Stimulated activated naive CD8-positive, alpha-beta T cell treated with anti-CD3 and anti-CD28 coated beads, Interleukin-15, Interleukin-2, amounts not matched to agents 100 ng/mL and 50 ng/mL, for 24 hours (primary cell): Measurements from ENCODE around the gene PKDCC.

Experiments used
- H3K27ac Mint-ChIP-seq: one replicate; pipeline ENCODE4 v1.8.0; 2021; ENCODE audit warnings: mild to moderate bottlenecking, mixed read lengths
- H3K27me3 Mint-ChIP-seq: one replicate; pipeline ENCODE4 v1.8.0; 2021; ENCODE audit warnings: mixed read lengths
- H3K36me3 Mint-ChIP-seq: one replicate; pipeline ENCODE4 v1.8.0; 2021; ENCODE audit warnings: low read depth, mixed read lengths
- H3K4me1 Mint-ChIP-seq: one replicate; pipeline ENCODE4 v1.8.0; 2021; ENCODE audit warnings: low read depth, mixed read lengths
- H3K4me3 Mint-ChIP-seq: one replicate; pipeline ENCODE4 v1.8.0; 2021; ENCODE audit warnings: mild to moderate bottlenecking, mixed read lengths
- H3K9me3 Mint-ChIP-seq: one replicate; pipeline ENCODE4 v1.8.0; 2021; ENCODE audit warnings: mixed read lengths

PKDCC gene

DNA sequence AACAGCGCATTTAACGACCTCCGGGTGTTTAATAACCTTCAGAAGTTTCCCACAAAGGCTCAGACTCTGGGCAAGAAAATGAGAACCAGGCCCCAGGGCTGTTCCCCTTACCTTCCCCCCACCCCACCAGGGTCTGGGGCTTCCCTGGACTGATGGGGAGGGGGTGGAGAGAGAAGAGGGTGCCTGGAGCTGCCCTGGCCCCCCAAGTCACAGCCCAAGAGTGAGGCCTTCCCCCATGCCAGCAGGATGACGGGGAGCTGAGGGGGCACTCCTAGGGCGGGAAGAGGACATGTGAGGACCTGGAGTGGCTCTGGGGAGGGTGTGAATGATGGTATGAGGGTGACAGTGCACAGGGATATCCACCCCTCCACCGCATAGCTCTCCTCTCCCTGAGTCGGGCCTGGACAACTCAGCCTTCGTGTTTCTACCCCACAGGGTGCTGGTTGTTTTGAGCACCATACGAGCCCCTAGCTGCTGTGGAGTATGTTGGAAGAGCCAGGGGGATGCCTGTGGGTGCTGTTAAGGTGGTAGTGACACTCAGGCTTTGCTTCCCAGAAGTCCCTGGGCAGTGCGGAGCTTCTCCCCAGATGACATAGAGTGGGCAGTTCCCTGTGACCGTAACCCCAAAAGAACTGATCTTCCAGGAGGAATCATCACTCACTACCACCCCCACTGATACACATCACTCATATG is 3.9 kb downstream of the PKDCC start:
- H3K27me3 Mint-ChIP-seq = peaks cover 35% of the 10 kb centered on the region
- no peak overlapping the region for H3K27ac Mint-ChIP-seq
- H3K4me1 Mint-ChIP-seq = no peaks in the 10 kb centered on the region
- no peaks in the 10 kb centered on the region for H3K9me3 Mint-ChIP-seq
- H3K4me3 Mint-ChIP-seq = no peak overlapping the region
- H3K36me3 Mint-ChIP-seq = no peaks in the 10 kb centered on the region

DNA sequence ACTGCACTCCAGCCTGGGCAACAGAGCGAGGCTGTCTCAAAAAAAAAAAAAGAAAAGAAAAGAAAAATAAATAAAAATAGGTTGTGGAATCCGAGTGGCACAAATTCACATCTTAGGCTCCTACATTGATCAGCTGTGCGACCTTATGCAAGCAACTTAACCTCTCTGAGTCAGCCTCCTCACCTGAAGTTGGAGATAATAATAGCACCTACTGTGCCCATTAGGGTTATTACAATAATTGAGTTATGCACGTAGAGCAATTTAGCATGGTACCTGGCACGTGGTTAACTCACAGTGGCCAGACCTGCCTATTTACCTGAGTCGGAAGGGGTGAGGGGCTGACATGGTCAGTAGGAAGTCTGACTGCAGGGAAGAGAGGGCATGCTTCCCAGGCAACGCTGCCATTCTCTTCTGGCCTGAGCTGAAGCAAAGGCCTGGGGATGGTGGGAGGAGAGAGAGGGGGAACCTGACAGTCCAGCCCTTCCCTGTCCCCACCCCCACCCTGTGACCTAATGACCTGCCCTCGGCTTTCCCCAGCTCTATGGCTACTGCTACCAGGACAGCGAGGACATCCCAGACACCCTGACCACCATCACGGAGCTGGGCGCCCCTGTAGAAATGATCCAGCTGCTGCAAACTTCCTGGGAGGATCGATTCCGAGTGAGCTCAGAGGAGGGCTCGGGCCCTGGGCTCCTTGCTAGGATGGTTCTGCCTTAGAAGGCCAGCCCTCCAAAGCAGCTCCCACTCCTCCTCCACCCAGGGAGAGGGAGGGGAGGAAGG is 5.1 kb downstream of the PKDCC start:
- H3K4me1 Mint-ChIP-seq = no peaks in the 10 kb centered on the region
- H3K27me3 Mint-ChIP-seq = peaks cover 31% of the 10 kb centered on the region
- no peak overlapping the region for H3K27ac Mint-ChIP-seq
- H3K4me3 Mint-ChIP-seq = no peak overlapping the region
- H3K9me3 Mint-ChIP-seq = no peaks in the 10 kb centered on the region
- H3K36me3 Mint-ChIP-seq = no peaks in the 10 kb centered on the region

DNA sequence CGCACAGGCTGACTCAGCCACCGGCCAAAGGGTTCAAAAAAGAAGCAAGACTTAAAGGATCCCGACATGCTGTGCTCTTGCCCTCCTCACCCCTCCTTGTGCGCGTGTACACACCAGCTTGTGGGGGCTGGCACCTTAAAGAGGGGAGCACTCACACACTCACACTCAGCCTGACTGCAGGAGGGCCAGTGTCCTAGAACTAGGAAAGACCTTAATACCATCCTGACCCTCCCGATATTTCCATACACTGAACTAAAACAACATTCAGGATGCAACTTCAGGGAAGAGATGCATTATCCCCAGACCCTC is 5.6 kb downstream of the PKDCC start:
- H3K4me1 Mint-ChIP-seq = no peaks in the 10 kb centered on the region
- no peak overlapping the region for H3K27ac Mint-ChIP-seq
- H3K9me3 Mint-ChIP-seq = no peaks in the 10 kb centered on the region
- H3K27me3 Mint-ChIP-seq = peaks cover 31% of the 10 kb centered on the region
- no peaks in the 10 kb centered on the region for H3K36me3 Mint-ChIP-seq
- H3K4me3 Mint-ChIP-seq = no peak overlapping the region

DNA sequence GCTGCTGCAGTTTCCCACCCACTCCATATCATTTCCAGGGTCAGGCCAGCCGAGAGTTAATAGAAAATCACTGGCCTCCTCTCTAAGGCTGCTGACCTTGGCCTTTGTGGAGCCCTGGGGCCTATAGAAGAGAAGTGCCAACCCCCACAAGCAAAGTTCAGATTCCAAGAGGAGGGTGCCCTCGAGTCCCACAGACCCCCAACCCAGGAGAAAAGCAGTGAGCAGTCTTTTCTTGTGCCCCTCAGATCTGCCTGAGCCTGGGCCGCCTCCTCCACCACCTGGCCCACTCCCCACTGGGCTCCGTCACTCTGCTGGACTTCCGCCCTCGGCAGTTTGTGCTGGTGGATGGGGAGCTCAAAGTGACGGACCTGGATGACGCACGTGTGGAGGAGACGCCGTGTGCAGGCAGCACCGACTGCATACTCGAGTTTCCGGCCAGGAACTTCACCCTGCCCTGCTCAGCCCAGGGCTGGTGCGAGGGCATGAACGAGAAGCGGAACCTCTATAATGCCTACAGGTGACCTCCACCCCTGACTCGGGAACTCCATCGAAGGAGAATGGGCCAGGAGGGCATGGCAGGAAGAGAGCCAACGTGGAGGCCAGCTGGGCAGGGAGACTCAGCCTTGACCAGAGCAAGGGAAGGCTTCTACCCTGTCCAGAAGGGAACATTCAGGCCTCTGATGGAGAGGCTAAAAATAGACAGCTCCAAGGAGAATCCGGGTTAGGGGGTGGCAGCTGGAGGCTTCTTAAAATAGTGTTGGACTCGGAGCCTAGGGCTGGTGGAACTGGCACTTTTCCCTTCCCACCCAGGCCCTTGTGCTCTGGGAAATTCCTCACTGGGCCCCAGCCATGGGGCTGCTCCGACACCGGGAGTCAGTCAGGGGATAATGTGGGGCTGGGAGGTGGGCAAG is 6.2 kb downstream of the PKDCC start:
- Mint-ChIP-seq H3K36me3 (no peaks in the 10 kb centered on the region), H3K27me3 (peaks cover 25% of the 10 kb centered on the region), H3K4me1 (no peaks in the 10 kb centered on the region), H3K27ac (no peak overlapping the region), H3K4me3 (no peak overlapping the region), H3K9me3 (no peaks in the 10 kb centered on the region)

DNA sequence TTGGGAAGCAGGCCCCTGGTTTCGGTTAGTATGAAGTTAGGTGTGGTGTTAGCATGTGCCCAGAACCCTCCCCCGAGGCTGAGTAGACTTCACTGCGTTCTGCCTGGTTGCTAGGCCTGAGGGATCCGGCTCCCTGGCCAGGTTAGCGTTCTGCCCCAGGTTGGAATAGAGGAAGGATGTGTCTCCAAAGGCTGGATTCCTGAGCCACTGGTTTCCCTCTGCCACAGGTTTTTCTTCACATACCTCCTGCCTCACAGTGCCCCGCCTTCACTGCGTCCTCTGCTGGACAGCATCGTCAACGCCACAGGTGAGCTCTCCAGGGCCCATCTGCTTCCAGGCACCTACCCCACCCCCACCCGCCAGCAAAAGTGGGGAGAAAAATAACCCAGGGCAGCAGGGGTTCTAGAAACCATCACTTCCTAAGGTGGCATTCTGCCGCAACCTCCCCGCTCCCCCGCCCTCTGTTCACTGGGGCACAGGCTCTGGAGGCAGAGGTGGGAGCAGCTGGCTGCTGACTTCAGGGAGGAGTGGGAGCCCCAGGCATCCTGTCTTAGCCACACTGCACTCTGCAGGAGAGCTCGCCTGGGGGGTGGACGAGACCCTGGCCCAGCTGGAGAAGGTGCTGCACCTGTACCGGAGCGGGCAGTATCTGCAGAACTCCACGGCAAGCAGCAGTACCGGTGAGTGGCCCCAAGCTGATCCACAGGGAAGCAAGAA is 7.1 kb downstream of the PKDCC start:
- Mint-ChIP-seq H3K9me3 (no peaks in the 10 kb centered on the region), H3K36me3 (no peaks in the 10 kb centered on the region), H3K4me3 (no peak overlapping the region), H3K27me3 (peaks cover 17% of the 10 kb centered on the region), H3K4me1 (no peaks in the 10 kb centered on the region), H3K27ac (no peak overlapping the region)

DNA sequence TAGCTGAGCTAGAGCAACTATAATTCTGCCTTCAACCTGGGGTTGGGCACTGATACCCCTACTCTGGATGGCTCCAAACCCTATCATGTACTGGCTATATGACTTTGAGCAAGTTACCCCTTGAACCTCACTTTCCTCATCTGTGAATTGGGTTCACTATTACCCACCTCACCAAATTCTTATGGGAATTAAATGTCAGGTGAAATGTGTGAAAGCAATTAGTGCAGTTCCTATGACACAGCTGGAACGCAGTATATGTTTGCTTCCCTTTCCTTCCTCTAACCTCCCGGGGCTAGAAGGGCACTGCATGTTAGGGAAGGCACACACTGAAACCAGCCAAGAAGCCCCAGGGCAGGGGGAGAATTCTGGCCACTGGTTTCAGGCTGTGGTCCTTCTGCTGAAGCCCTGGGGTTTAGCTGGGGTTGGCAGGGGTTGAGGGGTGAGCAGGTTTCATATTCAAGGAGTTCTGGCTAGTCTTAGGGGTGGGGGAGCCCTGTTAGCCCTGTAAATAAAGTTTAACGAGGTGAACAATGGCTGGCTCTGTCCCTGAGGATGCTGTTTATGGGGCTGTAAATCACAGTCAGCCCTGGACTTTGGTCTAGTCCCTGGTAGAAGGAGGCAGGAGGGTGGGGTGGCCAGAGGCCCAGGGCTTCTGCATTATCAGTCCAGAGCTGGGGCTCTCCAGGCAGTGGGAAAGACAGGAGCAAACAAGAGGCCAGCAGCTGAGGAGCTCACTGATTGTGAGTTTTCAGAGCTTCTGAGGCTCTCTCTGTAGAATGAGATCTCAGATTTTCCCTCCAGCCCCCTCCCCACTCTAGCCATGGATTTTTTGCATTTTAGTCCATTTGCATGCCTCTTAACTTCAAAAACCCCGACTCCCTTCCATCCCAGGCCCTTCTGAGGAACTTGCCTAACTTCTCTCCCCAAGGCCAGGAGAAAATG is 8.0 kb downstream of the PKDCC start:
- no peaks in the 10 kb centered on the region for H3K4me1 Mint-ChIP-seq
- H3K9me3 Mint-ChIP-seq = no peaks in the 10 kb centered on the region
- H3K27ac Mint-ChIP-seq = no peak overlapping the region
- peaks cover 7% of the 10 kb centered on the region for H3K27me3 Mint-ChIP-seq
- no peak overlapping the region for H3K4me3 Mint-ChIP-seq
- H3K36me3 Mint-ChIP-seq = no peaks in the 10 kb centered on the region

DNA sequence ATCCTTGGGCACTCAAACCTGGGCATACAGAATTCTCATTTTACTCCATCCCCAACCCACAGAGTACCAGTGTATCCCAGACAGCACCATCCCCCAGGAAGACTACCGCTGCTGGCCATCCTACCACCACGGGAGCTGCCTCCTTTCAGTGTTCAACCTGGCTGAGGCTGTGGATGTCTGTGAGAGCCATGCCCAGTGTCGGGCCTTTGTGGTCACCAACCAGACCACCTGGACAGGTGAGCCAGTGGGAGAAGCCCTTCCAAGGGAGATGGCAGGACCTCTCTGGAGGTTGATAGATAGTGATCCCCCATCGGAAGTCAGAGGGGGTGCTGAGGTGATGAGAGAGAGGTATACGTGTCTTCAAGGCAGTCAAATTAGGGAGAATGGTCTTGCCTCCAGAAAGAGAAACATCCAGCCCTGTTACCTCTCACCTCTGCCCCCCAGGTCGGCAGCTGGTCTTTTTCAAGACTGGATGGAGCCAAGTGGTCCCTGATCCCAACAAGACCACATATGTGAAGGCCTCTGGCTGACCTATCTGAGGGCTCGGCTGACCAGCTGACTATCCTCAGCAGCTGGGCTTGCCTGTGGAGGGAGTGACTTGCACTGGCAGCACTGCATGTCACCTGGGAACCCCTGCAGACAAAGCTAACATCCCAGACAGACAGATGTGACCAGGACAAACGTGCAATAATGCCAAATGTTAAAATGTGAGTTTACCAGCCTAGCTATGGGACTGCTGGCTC is 9.5 kb downstream of the PKDCC start:
- no peaks in the 10 kb centered on the region for H3K27me3 Mint-ChIP-seq
- no peak overlapping the region for H3K27ac Mint-ChIP-seq
- H3K4me3 Mint-ChIP-seq = no peak overlapping the region
- no peaks in the 10 kb centered on the region for H3K36me3 Mint-ChIP-seq
- no peaks in the 10 kb centered on the region for H3K4me1 Mint-ChIP-seq
- H3K9me3 Mint-ChIP-seq = no peaks in the 10 kb centered on the region

DNA sequence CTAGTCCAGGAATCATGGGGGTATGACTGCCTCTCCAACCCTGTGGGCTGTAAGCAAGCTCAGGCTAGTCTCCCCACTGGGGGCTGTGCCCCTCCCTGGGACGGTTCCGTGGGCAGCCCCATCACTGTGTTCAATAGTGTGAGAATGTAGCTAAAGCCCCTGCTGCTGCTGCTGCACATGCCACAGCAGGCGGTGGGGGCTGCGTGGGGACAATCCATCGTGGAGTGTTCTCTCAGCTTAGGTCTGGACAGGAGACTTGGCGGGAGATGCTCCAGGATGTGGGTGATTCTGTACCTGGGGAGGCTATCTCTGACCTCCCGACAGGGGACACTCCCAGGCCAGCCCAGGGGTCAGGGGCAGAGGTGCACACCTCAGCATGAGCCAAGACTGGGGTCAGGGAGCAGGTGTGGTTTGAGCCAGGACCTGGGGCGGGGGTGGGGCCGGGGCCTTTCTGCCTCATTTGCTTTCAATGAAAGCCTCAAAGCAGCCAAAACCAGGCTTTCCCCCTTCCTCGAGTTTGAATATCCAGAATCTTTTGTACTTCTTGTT is 10.2 kb downstream of the PKDCC start:
- Mint-ChIP-seq H3K4me1 (no peaks in the 10 kb centered on the region), H3K36me3 (no peaks in the 10 kb centered on the region), H3K27ac (no peak overlapping the region), H3K4me3 (no peak overlapping the region), H3K27me3 (no peaks in the 10 kb centered on the region), H3K9me3 (no peaks in the 10 kb centered on the region)

DNA sequence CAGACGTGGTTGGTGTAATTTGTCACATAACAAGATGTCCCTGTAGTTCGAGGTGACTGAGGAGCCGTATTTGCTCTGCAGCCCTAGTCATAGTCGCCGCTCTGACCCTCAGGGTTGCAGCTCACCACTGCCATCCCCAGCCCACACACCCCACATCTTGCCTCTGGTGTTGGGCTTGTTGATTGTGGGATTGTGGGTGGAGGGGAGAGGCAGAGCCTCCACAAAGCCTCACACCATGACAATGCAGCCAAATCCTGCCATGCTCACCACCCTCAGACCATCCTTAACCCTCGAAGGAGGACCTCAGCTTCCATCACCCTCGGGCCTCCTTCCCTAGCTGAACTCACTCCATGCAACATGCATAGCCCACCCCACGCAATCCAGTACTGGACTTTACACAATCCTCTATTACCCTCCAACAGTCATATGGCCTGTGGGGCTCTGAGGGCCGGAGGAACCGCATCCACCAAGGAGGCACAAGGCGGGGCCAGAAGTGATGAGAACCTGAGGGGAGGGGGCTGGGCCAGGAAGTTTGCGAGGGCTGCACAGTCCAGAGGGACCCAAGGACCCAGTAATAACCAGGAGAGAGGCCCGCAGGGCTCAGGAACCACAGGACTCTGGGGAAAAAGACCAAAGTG is 11.6 kb downstream of the PKDCC start:
- peaks cover 6% of the 10 kb centered on the region for H3K27me3 Mint-ChIP-seq
- H3K4me1 Mint-ChIP-seq = no peaks in the 10 kb centered on the region
- H3K27ac Mint-ChIP-seq = no peak overlapping the region
- H3K36me3 Mint-ChIP-seq = no peaks in the 10 kb centered on the region
- H3K4me3 Mint-ChIP-seq = no peak overlapping the region
- no peaks in the 10 kb centered on the region for H3K9me3 Mint-ChIP-seq

DNA sequence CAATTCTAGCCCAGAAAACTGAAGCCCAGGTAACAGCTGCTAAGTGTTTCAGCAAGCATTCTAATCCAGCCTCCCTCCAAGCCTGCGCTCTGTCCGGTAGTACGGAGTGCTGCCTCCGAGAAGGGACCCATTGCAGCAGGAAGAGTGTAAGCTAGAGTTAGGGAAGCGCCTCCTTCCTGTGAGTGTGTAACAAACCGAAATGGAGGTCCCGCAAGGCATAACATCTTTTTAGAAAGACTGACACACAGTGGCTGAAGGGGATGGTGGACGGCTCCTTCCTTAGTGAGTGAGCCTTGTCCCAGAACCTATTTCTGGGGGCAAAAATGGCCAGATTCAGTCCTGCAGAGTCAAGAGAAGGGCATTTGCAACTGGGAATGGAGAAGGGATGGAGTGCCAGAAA is 12.2 kb downstream of the PKDCC start:
- Mint-ChIP-seq H3K27ac (no peak overlapping the region), H3K36me3 (no peaks in the 10 kb centered on the region), H3K9me3 (no peaks in the 10 kb centered on the region), H3K4me1 (no peaks in the 10 kb centered on the region), H3K4me3 (no peak overlapping the region), H3K27me3 (peaks cover 6% of the 10 kb centered on the region)

DNA sequence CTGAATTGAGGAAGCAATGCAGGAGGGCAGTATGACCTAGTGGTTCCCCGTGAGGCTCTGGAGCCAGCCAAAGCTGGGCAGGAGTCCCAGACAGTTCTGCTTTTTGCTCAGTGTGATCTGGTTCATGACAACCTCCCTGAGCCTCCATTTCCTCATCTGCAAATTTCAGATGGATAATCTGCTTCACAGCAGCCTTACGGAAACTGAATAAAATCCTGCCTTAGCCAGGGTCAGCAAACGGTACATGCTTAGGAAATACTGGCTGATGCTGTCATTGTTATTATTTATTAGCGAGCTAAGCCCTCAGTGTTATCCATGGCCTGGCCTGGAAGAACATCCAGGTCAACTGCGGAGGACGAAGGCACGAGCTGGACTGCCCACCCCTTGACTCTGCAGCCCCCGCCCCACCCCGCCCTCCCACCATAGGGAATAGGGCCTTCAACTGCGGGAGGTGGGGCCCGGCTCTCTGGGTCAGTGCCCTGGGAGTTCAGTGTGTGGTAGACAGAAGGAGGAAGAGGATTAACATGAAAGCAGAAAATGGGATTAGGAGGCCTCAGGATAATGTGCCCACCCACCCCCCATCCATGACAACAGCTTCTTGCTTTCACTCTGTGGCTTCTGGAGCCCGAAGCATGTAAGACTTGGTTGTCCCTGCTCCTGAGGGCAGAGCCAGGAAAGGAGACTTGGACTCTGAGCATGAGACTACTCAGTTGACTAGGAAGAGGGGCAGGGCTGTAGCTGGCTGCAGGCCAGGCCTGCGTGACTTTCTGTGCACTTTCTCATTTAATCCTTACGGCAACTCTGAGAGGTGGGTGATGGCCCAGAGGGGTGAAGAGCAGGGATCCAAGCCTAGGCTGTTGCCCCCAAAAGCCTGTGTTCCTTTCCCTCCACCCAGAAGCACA is 13.1 kb downstream of the PKDCC start:
- Mint-ChIP-seq H3K4me1 (no peaks in the 10 kb centered on the region), H3K36me3 (no peaks in the 10 kb centered on the region), H3K9me3 (no peaks in the 10 kb centered on the region), H3K27ac (no peak overlapping the region), H3K27me3 (peaks cover 6% of the 10 kb centered on the region), H3K4me3 (no peak overlapping the region)

DNA sequence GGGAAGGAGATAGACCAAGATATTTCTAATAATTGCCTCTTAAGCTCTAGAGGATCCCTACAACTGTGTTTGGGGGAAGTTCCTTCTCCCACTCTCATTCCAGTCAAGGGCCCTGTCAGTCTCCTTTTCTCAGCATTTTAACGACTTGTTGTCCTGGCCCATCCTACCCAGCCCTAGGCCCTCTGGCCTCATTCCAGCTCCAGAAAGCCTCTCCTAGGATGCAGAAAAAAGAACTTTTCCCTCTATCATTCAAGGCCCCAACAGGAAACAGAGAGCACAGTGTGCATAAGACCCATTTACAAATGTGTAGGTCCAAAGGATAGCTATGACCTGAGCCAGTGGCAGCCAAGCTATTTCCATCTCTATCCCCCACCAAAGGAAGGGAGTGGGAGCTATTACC is 14.0 kb downstream of the PKDCC start:
- H3K27me3 Mint-ChIP-seq = peaks cover 6% of the 10 kb centered on the region
- no peak overlapping the region for H3K4me3 Mint-ChIP-seq
- H3K27ac Mint-ChIP-seq = no peak overlapping the region
- H3K36me3 Mint-ChIP-seq = no peaks in the 10 kb centered on the region
- H3K4me1 Mint-ChIP-seq = no peaks in the 10 kb centered on the region
- H3K9me3 Mint-ChIP-seq = no peaks in the 10 kb centered on the region
